GM06990 (cell line): Measurements from ENCODE around the gene IKZF1.

ENCODE experiments used
- DNase-seq: peaks from one replicate; pipeline ENCODE4 v3.0.0-alpha.2; 2011; ENCODE audit not compliant: insufficient read length; ENCODE audit errors: extremely low read depth
- H3K27me3 ChIP-seq: replicated peaks from 2 replicates; pipeline ENCODE4 v1.6.0; 2011; ENCODE audit warnings: low read length; ENCODE audit not compliant: control insufficient read depth, insufficient read depth
- H3K36me3 ChIP-seq: 2 replicates; pipeline ENCODE4 v1.5.1; 2011; ENCODE audit warnings: low read length; ENCODE audit not compliant: control insufficient read depth, insufficient read depth
- H3K4me3 ChIP-seq: replicated peaks from 2 replicates; pipeline ENCODE4 v1.5.1; 2011; ENCODE audit warnings: low read depth, mild to moderate bottlenecking, control low read depth, low read length
- TF ChIP-seq, protein P1 (sequence below): IDR thresholded peaks from 2 replicates; pipeline ENCODE4 v1.5.1; 2011; ENCODE audit warnings: low read length, control low read depth, mild to moderate bottlenecking, inconsistent platforms; ENCODE audit not compliant: insufficient read depth, poor library complexity, severe bottlenecking

IKZF1 gene

DNA sequence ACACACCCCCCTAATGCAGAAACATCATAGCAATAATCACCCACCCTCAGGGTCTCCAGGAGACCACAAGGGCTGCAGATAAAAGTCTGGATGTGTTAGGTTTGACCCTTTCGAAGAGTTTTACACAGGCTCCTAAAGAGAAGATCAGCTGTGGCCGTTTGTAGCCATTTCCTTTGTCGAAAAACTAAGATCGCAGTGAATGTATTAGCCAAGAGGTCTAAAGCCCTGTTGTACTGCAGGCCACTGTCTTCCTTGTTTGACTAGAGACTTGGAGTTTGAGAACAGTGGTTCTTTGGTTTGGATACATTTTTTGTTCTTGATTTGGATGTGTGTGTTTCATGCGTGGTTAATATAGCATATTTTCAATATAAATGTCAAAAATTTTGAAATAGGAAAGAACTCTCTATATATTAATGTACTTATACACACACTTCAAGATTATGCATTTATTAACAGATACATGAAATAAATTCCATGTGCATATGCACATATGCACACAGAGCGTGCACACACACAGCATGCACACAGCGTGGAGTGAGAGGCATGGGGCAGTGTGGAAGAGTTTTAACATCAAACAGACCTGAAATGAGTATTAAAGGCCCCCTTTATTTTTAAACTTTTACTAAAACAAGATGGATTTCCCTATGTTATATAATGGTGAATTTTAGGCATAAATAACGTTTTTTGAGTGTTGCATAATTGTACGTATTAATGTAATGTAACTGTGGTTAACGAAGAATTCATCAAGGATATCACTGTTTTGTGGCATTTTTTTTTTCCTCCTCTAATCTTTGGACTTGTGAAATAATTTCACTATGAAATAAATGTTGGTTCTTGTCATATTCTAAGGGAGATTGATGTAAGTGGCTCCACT is 2.2 kb downstream of the IKZF1 start:
- H3K4me3 ChIP-seq = peak overlapping the region; percentile 85
- TF ChIP-seq, protein P1, sequence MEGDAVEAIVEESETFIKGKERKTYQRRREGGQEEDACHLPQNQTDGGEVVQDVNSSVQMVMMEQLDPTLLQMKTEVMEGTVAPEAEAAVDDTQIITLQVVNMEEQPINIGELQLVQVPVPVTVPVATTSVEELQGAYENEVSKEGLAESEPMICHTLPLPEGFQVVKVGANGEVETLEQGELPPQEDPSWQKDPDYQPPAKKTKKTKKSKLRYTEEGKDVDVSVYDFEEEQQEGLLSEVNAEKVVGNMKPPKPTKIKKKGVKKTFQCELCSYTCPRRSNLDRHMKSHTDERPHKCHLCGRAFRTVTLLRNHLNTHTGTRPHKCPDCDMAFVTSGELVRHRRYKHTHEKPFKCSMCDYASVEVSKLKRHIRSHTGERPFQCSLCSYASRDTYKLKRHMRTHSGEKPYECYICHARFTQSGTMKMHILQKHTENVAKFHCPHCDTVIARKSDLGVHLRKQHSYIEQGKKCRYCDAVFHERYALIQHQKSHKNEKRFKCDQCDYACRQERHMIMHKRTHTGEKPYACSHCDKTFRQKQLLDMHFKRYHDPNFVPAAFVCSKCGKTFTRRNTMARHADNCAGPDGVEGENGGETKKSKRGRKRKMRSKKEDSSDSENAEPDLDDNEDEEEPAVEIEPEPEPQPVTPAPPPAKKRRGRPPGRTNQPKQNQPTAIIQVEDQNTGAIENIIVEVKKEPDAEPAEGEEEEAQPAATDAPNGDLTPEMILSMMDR = no peak
- DNase-seq = no peak
- H3K27me3 ChIP-seq = no peaks in the 10 kb centered on the region
- H3K36me3 ChIP-seq = no peaks in the 10 kb centered on the region

DNA sequence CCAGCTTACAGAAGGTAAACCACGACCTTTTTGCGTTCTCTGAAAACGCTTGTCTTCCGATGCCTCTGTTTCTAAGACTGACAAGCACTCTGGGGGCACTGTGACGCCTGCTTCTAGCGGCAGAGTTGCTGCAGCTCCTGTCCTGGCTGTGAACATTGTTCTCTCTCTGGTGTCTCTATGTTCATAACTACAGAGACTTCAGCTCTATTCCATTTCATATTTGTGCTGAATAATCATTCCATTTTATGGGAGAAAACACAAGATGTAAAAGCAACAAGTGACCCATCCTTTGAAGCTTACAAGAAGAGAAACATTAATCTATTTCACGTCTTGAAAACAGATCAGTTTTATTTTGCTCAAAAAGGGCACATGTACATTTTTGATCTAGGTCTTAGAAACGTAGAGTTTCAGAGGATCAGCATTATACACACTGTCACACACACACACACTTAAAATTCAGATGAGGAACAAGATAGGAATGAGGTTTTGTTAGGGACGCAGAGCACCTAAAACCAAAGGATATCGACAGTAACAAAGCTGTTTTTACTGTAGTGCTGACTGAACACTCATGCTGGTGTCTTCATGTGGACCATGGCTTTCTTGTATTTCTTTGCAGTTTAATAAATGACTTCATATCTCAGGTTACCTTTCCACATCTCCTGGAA is 3.0 kb downstream of the IKZF1 start:
- DNase-seq = no peak
- no peaks in the 10 kb centered on the region for H3K27me3 ChIP-seq
- peak overlapping the region; percentile 85 for H3K4me3 ChIP-seq
- H3K36me3 ChIP-seq = no peaks in the 10 kb centered on the region
- TF ChIP-seq, protein P1 = peak; percentile 23

DNA sequence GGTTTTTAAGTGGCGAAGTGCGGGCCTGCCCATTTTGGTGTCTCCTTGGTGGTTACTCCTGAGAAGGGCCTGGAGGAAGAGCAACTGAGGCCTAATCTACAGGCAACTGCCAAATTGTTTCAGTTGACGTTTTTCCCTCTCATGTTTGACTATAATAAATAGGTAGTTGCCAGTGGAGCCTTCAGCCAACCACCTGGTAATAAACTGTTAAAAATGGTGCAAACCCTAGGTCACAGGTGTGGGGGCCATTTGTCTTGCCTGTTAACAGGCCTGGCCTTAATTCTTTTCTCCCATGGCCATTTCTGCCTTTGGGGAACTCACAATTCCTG is 3.7 kb downstream of the IKZF1 start:
- TF ChIP-seq, protein P1 = no peak
- peak overlapping the region; percentile 85 for H3K4me3 ChIP-seq

DNA sequence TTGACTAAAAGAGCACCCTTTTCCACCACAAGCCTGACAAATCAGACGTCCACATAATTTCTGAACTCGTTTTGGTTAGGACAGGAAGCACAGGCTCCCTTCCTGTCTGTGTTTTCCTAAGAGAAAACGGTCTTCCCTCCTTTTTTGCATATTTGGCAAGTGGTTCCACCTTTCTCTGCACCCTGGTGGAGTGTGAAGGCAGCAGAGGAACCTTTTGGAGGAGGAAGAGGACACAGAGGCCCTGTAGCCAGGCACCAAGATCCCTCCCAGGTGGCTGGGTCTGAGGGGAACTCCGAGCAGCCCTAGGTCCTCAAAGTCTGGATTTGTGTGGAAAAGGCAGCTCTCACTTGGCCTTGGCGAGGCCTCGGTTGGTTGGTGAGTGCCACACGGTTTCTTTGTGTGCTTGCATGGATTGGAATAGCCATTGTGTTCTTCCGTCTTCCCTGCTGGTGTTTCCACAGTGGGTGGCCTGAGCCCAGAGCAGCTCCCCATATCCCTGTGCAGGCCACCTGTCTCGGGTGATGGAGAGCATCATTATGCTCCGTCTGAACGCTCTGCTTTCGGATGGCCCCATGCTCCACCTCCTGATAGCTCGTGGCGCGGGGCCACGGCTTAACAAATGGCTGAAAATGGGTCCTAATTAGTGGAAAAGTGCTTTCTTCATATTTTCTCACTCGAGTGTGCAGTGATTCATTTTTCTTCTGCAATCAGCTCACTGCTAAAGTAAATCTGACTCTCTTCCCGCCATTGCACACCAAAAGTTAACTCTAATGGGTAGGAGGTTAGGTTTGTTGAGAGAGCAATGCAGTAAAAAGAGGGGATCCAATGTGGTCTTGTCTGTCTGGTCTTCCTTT is 4.2 kb downstream of the IKZF1 start:
- peak overlapping the region; percentile 85 for H3K4me3 ChIP-seq
- TF ChIP-seq, protein P1 = no peak
- DNase-seq = peak; percentile 65
- H3K27me3 ChIP-seq = no peaks in the 10 kb centered on the region
- H3K36me3 ChIP-seq = no peaks in the 10 kb centered on the region

More for the DNA sequence above, 3.7 kb downstream of the IKZF1 start:
- no peaks in the 10 kb centered on the region for H3K27me3 ChIP-seq
- no peaks in the 10 kb centered on the region for H3K36me3 ChIP-seq
- DNase-seq = no peak

DNA sequence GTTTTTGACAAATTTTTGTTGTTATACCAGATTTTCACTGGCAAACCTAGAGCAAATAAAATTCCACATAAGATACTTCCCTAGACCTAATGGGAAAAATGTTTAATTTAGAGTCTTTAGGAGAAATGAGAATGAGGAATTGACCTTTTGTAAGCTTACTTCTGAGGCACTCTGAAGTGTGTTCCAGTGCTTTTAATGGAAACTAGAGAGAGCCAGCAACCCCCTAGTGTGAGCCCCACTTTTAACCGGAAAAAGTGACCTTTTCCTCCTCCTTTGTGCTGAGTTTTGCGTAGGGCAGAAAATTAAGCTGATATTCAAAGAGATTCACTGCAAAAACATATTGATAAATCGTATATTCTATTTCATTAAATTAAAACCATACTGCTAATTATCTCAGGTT is 5.2 kb downstream of the IKZF1 start:
- no peaks in the 10 kb centered on the region for H3K27me3 ChIP-seq
- no peaks in the 10 kb centered on the region for H3K36me3 ChIP-seq
- DNase-seq = no peak
- peak overlapping the region; percentile 85 for H3K4me3 ChIP-seq
- TF ChIP-seq, protein P1 = no peak
